Measurements from ENCODE around the gene EGFR.

EGFR gene

GRCh38 chr7:55080000-55080623 is 61.3 kb downstream of the EGFR start:
- H3K36me3 ChIP-seq (ENCODE audit: insufficient read depth, low read length) = no peaks in the 10 kb centered on the region
- no peaks in the 10 kb centered on the region for H3K79me2 ChIP-seq (ENCODE audit: insufficient read depth, low read length)
- no peak overlapping the region for H2AFZ ChIP-seq (ENCODE audit: low read length)
- no peak overlapping the region for H3K4me3 ChIP-seq (ENCODE audit: low read depth, low read length, poor library complexity, severe bottlenecking)
- H3K9me3 ChIP-seq (ENCODE audit: low read length) = no peaks in the 10 kb centered on the region
- H3K9ac ChIP-seq (ENCODE audit: low read length) = no peak overlapping the region
- no peak overlapping the region for H3K4me2 ChIP-seq (ENCODE audit: low read length)
- H3K4me1 ChIP-seq (ENCODE audit: insufficient read depth, low read length, severe bottlenecking) = no peaks in the 10 kb centered on the region
- H3K27me3 ChIP-seq (ENCODE audit: insufficient read depth, low read length) = peaks cover 4% of the 10 kb centered on the region; the same call in 1 of the 2 replicates
- no peaks in the 10 kb centered on the region for H3K9me2 ChIP-seq (ENCODE audit: low read depth, low read length)
- no peaks in the 10 kb centered on the region for H3F3A ChIP-seq (ENCODE audit: insufficient read depth, low read length)
- H3K27ac ChIP-seq (ENCODE audit: low read depth, low read length, poor library complexity, severe bottlenecking) = no peak overlapping the region
- no peak for TF ChIP-seq EZH2 (IDR thresholded peaks at IDR 0.05; ENCODE audit: borderline replicate concordance, low read length)
- H4K20me1 ChIP-seq (ENCODE audit: insufficient read depth, low read length) = no peaks in the 10 kb centered on the region

- no peak for TF ChIP-seq CTCF (IDR thresholded peaks at IDR 0.05; ENCODE audit: low read length)
- no peak for TF ChIP-seq EZH2 (IDR thresholded peaks at IDR 0.05; ENCODE audit: borderline replicate concordance, low read length)
- Histone ChIP-seq H3K9ac (ENCODE audit: low read length) (no peak overlapping the region), H3F3A (ENCODE audit: insufficient read depth, low read length) (no peaks in the 10 kb centered on the region), H3K79me2 (ENCODE audit: insufficient read depth, low read length) (no peaks in the 10 kb centered on the region), H3K4me1 (ENCODE audit: insufficient read depth, low read length, severe bottlenecking) (no peaks in the 10 kb centered on the region), H4K20me1 (ENCODE audit: insufficient read depth, low read length) (no peaks in the 10 kb centered on the region), H3K27ac (ENCODE audit: low read depth, low read length, poor library complexity, severe bottlenecking) (no peak overlapping the region), H3K4me3 (ENCODE audit: low read depth, low read length, poor library complexity, severe bottlenecking) (no peak overlapping the region), H2AFZ (ENCODE audit: low read length) (no peak overlapping the region), H3K4me2 (ENCODE audit: low read length) (no peak overlapping the region), H3K9me3 (ENCODE audit: low read length) (no peaks in the 10 kb centered on the region), H3K27me3 (ENCODE audit: insufficient read depth, low read length) (peaks cover 4% of the 10 kb centered on the region; the same call in 1 of the 2 replicates), H3K36me3 (ENCODE audit: insufficient read depth, low read length) (no peaks in the 10 kb centered on the region), H3K9me2 (ENCODE audit: low read depth, low read length) (no peaks in the 10 kb centered on the region)
These were observed 62.3 kb downstream of the EGFR start for GRCh38 chr7:55081068-55081467.

DNA sequence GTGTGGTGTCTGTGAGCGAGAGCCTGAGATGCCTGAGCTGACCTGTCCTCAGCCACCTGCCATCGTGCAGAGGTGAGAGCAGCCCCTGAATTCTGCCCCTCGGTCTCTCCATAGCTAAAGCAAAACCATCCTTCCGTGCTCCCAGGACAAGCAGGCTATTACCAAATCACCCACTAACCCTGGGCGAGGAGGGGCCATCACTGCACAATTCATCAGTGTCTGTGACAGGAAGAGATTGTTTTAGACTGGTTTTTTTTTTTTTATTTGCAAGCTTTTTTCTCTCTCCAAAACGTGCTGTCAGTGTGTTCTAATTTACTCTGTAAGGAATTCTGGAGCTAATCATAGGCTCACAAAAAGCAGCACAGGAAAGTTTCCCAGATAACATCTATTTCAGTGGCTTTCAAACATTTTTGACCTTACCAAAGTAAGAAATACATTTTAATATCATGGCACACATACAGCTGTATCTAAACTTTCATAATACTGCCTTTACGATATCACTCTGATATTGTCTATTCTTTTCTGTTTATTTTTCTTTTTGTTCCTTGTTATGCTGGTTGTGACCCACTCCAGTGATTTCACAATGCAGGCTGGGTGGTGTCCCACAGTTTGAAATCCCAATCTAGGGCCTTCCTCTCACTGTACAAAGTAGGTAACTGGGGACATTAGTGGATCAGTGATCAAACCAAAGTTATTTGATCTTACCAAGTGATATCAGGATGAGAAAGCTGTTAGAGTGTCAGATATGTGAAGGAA is 62.8 kb downstream of the EGFR start:
- no peak overlapping the region for H3K9ac ChIP-seq (ENCODE audit: low read length)
- no peaks in the 10 kb centered on the region for H3K9me3 ChIP-seq (ENCODE audit: low read length)
- no peak overlapping the region for H3K4me2 ChIP-seq (ENCODE audit: low read length)
- H3K27ac ChIP-seq (ENCODE audit: low read depth, low read length, poor library complexity, severe bottlenecking) = no peak overlapping the region
- H3F3A ChIP-seq (ENCODE audit: insufficient read depth, low read length) = no peaks in the 10 kb centered on the region
- H3K9me2 ChIP-seq (ENCODE audit: low read depth, low read length) = no peaks in the 10 kb centered on the region
- no peak overlapping the region for H2AFZ ChIP-seq (ENCODE audit: low read length)
- peaks cover 4% of the 10 kb centered on the region; the same call in 1 of the 2 replicates for H3K27me3 ChIP-seq (ENCODE audit: insufficient read depth, low read length)
- no peak overlapping the region for H3K4me3 ChIP-seq (ENCODE audit: low read depth, low read length, poor library complexity, severe bottlenecking)
- H3K79me2 ChIP-seq (ENCODE audit: insufficient read depth, low read length) = no peaks in the 10 kb centered on the region
- no peaks in the 10 kb centered on the region for H3K4me1 ChIP-seq (ENCODE audit: insufficient read depth, low read length, severe bottlenecking)
- no peaks in the 10 kb centered on the region for H4K20me1 ChIP-seq (ENCODE audit: insufficient read depth, low read length)
- no peak for TF ChIP-seq CTCF (IDR thresholded peaks at IDR 0.05; ENCODE audit: low read length)
- no peaks in the 10 kb centered on the region for H3K36me3 ChIP-seq (ENCODE audit: insufficient read depth, low read length)

Data from OCI-LY1 (cell line).